GM23338 (cell line): ENCODE data around the gene RNH1.

ENCODE experiments used
- CREB1 ChIP-seq: fragments of 250-450 bp; sonication (Bioruptor Pico); IDR thresholded peaks from 2 replicates; pipeline ENCODE4 v1.5.0; 2020; ENCODE audit warnings: low read depth, mild to moderate bottlenecking, moderate library complexity
- ETS1 ChIP-seq: IDR thresholded peaks from 2 replicates; pipeline ENCODE4 v1.6.1; 2016; ENCODE audit warnings: antibody characterized with exemption
- EZH2 ChIP-seq: fragments of 200-600 bp; sonication (generic); IDR thresholded peaks from one replicate; pipeline ENCODE4 v1.8.0; 2017; ENCODE audit warnings: antibody characterized with exemption, mild to moderate bottlenecking, low read depth; ENCODE audit not compliant: unreplicated experiment
- EZH2phosphoT487 ChIP-seq: fragments of 200-600 bp; sonication (generic); IDR thresholded peaks from one replicate; pipeline ENCODE4 v1.8.1; 2018; ENCODE audit warnings: antibody characterized with exemption; ENCODE audit not compliant: unreplicated experiment
- JUNB ChIP-seq: IDR thresholded peaks from one replicate; pipeline ENCODE4 v1.6.1; 2016; ENCODE audit warnings: antibody characterized with exemption; ENCODE audit not compliant: unreplicated experiment
- POLR2AphosphoS5 ChIP-seq: IDR thresholded peaks from 2 replicates; pipeline ENCODE4 v1.6.1; 2016; ENCODE audit warnings: antibody characterized with exemption, low read depth
- ZNF114 ChIP-seq: fragments of 250-450 bp; sonication (Bioruptor Pico); IDR thresholded peaks from 2 replicates; pipeline ENCODE4 v1.5.0; 2020; ENCODE audit warnings: mild to moderate bottlenecking, moderate library complexity
- ZNF331 ChIP-seq: fragments of 250-450 bp; sonication (Bioruptor Pico); IDR thresholded peaks from 2 replicates; pipeline ENCODE4 v1.5.0; 2020; ENCODE audit warnings: low read depth, mild to moderate bottlenecking, moderate library complexity
- TF ChIP-seq, protein P1 (sequence below), 2 experiments: fragments of 200-600 bp in 1 of 2; sonication (generic) in 1 of 2; conservative IDR thresholded peaks; 2 replicates each; pipeline versions ENCODE4 v1.5.1 to v1.6.1; 2016 to 2017; ENCODE audit warnings: antibody characterized with exemption in 2 of 2, low read depth in 2 of 2, mild to moderate bottlenecking in 2 of 2, moderate library complexity in 1 of 2
- TF ChIP-seq, protein P2 (sequence below): IDR thresholded peaks from one replicate; pipeline ENCODE4 v1.6.1; 2018; ENCODE audit warnings: antibody characterized with exemption; ENCODE audit not compliant: unreplicated experiment

DNA sequence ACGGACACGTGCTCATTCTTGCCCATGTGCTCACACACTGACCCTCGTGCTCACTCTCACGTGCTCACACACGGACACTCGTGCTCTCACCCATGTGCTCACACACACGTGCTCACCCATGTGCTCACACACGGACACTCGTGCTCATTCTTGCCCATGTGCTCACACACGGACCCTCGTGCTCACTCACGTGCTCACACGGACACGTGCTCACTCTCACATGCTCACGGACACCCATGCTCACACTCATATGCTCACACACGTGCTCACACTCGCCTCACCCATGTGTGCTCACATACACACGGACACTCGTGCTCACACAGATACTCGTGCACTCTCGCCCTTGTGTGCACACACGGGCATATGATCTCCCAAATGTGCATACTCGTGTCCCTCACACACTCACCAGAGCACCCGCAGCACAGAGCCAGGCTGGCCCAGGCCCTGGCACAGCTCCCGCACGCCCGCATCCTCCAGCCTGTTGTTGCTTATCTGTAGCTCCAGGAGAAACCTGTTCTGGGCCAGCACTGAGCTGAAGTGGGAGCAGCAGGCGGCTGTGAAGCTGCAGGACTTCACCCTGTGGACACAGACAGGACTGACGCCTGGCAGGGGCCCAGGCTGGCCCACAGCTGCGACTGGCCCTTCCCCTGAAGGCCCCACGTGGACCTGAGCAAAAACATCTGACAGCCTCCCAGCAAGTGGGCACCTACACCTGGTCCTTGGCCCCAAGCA lies 9.3 kb downstream of the RNH1 start:
- TF ChIP-seq, protein P1, sequence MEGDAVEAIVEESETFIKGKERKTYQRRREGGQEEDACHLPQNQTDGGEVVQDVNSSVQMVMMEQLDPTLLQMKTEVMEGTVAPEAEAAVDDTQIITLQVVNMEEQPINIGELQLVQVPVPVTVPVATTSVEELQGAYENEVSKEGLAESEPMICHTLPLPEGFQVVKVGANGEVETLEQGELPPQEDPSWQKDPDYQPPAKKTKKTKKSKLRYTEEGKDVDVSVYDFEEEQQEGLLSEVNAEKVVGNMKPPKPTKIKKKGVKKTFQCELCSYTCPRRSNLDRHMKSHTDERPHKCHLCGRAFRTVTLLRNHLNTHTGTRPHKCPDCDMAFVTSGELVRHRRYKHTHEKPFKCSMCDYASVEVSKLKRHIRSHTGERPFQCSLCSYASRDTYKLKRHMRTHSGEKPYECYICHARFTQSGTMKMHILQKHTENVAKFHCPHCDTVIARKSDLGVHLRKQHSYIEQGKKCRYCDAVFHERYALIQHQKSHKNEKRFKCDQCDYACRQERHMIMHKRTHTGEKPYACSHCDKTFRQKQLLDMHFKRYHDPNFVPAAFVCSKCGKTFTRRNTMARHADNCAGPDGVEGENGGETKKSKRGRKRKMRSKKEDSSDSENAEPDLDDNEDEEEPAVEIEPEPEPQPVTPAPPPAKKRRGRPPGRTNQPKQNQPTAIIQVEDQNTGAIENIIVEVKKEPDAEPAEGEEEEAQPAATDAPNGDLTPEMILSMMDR (conservative IDR thresholded peaks at IDR 0.05; ENCODE audit: low read depth in 2 of 2) = no peak
- TF ChIP-seq EZH2phosphoT487 (no peak), JUNB (no peak), POLR2AphosphoS5 (no peak), EZH2 (no peak), ZNF331 (CRISPR knock-in tag) (no peak), CREB1 (CRISPR knock-in tag) (no peak), ZNF114 (no peak), ETS1 (no peak)
- TF ChIP-seq, protein P2, sequence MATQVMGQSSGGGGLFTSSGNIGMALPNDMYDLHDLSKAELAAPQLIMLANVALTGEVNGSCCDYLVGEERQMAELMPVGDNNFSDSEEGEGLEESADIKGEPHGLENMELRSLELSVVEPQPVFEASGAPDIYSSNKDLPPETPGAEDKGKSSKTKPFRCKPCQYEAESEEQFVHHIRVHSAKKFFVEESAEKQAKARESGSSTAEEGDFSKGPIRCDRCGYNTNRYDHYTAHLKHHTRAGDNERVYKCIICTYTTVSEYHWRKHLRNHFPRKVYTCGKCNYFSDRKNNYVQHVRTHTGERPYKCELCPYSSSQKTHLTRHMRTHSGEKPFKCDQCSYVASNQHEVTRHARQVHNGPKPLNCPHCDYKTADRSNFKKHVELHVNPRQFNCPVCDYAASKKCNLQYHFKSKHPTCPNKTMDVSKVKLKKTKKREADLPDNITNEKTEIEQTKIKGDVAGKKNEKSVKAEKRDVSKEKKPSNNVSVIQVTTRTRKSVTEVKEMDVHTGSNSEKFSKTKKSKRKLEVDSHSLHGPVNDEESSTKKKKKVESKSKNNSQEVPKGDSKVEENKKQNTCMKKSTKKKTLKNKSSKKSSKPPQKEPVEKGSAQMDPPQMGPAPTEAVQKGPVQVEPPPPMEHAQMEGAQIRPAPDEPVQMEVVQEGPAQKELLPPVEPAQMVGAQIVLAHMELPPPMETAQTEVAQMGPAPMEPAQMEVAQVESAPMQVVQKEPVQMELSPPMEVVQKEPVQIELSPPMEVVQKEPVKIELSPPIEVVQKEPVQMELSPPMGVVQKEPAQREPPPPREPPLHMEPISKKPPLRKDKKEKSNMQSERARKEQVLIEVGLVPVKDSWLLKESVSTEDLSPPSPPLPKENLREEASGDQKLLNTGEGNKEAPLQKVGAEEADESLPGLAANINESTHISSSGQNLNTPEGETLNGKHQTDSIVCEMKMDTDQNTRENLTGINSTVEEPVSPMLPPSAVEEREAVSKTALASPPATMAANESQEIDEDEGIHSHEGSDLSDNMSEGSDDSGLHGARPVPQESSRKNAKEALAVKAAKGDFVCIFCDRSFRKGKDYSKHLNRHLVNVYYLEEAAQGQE = no peak
